ENCODE data around the gene MDN1.
"Not testable (repeated sequence)": the region's sequence is repeated elsewhere in the genome, so short reads cannot be mapped to it uniquely, and the experiment has no call there.

The MDN1 gene

DNA sequence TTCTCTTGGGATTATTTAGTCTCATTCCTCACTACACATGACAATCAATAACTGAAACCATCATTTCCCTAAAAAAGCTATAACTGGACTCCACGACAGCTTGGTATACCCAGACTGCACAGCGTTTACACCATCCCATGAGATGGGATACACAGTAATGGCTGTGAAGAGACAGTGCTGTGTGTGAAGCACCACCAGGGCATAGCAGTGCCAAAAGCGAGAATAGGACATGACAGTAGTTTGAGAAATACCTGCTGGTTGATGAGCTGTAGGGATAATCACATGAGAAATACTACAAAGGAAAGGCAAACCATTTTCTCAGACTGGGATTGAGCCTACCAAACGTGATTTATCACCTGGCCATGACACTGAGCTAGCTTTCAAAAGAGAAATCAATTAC is 158.6 kb downstream of the MDN1 start:
- in situ Hi-C loops (cut with HindIII; ENCODE audit: low sequenced_read_pairs): no loop called here

DNA sequence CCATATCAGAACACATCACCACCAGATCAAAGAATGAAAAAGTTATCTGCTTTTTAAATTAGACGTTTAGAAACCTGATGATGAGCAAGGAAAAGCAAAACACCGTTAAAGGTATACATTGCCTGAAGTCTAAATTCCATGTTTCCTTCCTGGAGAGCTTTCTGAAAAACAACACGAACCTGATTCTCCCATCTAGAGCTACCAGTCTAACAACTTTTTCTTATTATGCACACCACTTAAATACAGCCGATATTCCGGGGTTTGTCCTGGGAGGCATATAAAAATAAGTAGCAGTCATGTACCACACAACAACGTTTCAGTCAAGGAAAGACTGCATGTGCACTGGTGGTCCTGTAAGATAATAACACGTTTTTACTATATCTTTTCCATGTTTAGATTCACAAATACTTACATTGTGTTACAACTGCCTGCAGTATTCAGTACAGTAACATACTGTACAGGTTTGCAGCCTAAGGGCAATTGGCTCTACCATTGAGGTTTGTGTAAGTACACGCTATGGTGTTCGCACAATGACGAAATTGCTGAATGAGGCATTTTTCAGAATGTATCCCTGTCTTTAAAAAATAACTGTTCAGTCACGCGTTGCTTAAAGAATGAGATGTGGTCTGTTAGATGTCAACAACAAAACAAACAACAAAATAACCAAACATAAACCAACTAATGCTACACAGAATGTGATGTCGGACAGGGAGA is 162.0 kb downstream of the MDN1 start:
- in situ Hi-C loops (cut with HindIII; ENCODE audit: low sequenced_read_pairs): no loop called here

DNA sequence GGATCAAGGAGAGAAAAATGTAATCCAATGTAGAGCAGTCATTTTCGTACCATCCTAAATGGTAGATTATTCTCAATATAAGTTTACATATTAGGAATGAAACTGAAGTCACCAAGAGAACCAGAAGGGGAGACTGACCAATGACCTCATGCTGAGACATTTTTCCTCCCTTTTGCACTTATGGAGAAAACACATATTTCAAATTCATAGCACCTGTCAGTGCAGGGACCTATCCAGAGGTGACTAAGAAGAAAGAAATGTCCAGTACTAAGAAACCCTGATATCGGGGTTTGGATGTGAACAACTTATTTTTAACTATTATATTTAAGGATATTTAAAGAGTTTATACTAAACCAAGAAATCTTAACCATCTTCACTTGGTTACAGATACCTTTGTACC is 164.5 kb downstream of the MDN1 start:
- in situ Hi-C loops (cut with HindIII; ENCODE audit: low sequenced_read_pairs): no loop called here

DNA sequence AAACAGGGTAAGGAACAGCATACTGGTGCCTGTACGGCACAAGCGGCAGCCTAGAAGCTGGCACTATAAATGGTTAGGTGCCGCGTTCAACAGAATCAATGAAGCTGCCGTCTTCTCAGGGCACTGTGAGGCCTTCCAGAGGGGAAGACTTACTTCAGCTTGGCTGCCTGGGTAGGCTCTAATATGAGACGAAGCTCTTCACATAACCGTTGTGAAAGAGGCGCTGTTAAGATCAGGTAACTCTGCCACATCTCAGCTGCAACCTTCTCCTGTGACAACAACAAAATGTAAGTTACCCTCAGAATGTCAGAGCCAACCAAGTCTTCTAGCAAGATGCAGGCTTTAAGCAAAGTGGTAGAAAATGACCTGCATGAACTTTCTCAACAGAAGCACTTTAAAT is 169.0 kb downstream of the MDN1 start:
- in situ Hi-C loops (cut with HindIII; ENCODE audit: low sequenced_read_pairs): no loop called here

DNA sequence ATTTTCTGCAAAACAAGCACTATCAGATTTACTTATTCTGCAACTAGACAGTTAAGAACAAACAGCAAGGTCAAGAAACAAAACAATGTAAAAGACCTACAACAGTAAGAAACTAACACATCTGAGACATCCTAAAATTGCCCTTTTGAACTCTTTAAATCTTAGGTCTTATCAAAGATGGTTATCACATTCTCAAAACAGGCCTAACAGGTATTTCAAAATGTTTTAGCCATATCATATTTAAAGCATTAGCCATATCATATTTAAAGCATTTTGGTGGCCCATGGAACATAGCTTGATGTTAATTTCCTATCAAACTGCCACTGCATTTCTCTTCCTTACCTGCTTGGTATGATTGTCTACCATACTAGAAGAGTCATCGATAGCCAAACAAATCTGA is 169.9 kb downstream of the MDN1 start:
- in situ Hi-C loops (cut with HindIII; ENCODE audit: low sequenced_read_pairs): loop anchor here (5.0 to 10.0 kb wide), 3 partner anchors 68 to 215 kb away; partner anchors contain the start of gene ANKRD6

DNA sequence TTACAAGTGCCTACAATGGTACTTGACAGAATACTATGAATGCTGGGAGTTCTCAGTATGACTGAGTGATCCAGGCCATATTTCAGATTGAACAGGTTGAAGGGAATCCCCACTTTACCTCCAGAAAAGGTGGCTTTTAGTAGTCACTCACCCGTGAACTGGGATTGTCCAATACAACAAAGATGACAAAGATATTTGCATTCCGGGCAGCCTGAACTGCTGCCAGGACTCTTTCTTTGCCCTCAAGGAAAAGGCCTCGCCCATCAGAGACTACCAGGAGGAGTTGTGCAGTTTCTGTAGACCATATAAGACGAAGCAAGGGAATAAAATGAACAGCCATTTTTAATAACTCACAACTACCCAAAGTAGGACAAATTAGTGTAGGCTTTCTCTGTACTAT is 174.7 kb downstream of the MDN1 start:
- in situ Hi-C loops (cut with HindIII; ENCODE audit: low sequenced_read_pairs): loop anchor here (5.0 to 10.0 kb wide), 3 partner anchors 72 to 210 kb away; partner anchors contain the start of gene ANKRD6

DNA sequence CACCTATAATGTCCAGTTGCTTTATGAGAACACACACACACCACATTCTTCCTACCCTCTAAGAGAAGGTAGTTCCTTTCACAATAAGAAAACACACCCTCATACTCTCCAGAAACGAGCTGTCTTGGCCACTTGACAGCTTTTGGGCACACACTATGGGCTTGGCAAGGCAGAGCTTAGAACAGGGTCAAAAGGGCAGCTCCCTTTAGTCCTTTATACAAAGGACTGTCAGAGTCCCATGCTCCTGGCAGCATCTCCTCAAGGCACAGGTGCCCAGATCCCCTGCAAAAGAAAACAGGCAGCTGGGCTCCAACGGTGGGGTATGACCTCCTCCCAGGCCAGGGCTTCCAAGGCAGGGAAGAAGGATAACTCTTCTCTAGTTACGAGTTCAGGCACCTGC is 176.2 kb downstream of the MDN1 start:
- in situ Hi-C loops (cut with HindIII; ENCODE audit: low sequenced_read_pairs): loop anchor here (10.0 kb wide), 1 partner anchor 209 kb away; the partner anchor contains the start of gene ANKRD6

DNA sequence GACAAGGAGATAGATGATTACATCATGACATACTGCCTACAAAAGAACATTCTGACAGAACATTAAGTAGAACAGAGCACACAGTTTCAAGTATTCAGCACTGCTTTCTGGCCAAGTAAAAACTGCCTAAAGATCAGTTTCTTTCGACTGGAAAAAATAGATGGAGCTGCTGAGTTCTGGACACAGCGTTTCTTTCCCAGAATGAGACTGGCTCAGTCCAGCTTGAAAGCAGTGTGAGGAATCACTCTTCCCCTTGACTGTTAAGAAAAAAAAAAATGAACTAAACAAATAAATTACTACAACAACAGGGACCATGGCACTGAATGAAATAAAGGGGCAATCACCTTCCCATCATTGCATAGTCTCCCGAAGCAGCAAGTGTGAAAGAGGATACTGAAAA is 176.6 kb downstream of the MDN1 start:
- in situ Hi-C loops (cut with HindIII; ENCODE audit: low sequenced_read_pairs): loop anchor here (10.0 kb wide), 1 partner anchor 208 kb away; the partner anchor contains the start of gene ANKRD6

DNA sequence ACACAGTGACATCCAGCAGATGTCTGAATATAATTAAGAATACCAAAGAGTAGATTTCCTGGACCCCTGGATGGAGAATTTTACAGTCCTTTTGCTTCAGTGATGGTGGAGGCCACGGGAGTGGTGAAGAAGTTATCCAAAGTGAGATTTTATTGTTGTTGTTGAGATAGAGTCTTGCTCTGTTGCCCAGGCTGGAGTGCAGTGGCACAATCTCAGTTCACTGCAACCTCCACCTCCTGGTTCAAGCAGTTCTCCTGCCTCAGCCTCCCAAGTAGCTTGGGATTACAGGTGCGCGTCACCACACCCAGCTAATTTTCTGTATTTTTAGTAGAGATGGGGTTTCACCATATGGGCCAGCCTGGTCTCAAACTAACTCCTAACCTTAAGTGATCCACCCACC is 178.0 kb downstream of the MDN1 start:
- in situ Hi-C loops (cut with HindIII; ENCODE audit: low sequenced_read_pairs): loop anchor here (10.0 kb wide), 1 partner anchor 207 kb away; the partner anchor contains the start of gene ANKRD6

DNA sequence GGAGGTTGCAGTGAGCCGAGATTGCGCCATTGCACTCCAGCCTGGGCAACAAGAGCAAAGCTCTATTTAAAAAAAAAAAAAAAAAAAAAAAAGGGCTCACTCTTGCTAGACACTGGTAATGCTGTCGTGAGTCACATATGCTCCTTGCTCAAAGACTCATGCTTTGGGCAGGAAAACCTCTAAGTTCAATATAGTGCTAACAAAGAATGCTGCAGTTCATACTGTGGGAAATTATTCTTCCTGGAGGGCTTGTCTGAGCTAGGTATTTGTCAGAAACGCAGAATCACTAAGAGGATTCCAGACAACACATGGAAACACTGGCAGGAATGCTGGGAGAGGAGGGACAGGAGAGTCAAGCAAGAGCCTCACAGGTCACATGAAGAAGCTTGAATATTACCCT is 178.8 kb downstream of the MDN1 start:
- in situ Hi-C loops (cut with HindIII; ENCODE audit: low sequenced_read_pairs): loop anchor here (10.0 kb wide), 1 partner anchor 206 kb away; the partner anchor contains the start of gene ANKRD6

DNA sequence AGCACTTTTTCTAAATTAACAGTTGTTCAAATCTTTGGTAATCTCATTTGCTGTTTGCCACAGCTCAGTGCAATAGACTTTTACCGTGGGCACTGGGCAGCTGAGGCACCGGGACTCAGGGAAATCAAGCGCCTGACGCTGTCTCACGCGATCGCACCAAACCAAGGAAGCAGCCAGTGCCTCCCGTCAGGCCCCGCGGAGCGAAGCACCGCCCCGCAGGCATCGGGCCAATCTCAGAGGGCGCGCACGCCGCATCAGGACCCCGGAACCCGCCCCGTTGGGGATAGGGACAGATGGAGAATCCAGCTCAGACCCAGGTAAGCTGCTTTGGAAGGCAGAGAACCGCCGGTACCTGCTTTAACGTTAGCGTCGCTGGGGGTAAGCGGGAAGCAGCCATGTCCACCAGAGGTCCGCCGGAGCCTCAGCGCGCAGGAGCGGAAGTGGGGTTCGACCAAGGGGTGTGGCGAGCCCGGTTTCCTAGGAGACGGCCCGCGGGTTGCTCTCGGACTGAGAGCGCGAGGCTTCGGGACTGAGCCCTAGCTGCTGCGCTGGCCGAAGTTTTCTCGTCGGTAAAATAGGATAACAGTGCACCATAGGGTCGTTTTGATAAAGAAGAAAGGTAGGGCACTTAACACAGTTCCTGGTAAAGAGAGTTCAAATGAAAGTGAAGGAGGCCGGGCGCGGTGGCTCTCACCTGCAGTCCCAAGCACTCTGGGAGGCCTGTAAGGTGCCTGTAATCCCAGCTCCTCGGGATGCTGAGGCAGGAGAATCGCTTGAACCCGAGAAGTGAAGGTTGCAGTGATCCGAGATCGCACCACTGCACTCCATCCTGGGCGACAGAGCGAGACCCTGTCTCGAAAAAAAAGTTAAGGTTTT is 181.0 kb downstream of the MDN1 start, which contains the start of gene LYRM2:
Gene LYRM2 (minus strand): TSS at position 428 of the 876 bp plus-strand sequence. CDS start 31 bp downstream, at position 397.
- in situ Hi-C loops (cut with HindIII; ENCODE audit: low sequenced_read_pairs): no loop called here

DNA sequence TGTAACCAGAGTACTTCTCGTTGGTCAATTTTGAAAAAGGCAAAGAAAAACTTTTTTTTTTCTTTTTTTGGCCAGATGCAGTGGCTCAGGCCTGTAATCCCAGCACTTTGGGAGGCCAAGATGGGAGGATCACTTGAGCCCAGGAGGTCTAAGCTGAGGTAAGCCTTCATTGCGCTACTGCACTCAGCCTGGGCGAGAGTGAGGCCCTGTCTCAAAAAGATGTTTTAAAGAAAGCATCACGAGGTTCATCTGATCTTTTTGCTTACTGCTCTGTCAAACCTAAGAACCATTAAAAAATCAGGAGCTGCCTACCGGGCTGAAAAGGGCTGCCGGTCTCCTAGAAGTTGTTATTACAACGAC is 181.7 kb downstream of the MDN1 start:
- in situ Hi-C loops (cut with HindIII; ENCODE audit: low sequenced_read_pairs): no loop called here

DNA sequence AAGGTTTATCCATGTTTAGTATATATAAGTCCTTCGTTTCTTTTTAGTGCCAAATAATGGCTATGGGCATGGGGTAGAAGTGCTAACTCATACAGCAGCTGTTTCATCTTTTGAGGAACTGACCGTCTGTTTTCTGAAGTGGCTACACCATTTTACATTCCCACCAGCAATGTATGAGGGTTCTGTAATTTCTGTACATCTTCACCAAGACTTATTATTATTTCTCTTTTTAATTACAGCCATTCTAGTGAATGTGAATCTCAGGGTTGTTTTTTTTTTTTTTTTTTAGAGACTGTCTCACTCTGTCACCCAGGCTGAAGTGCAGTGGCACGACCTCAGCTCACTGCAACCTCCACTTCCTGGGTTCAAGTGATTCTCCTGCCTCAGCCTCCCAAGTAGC is 183.2 kb downstream of the MDN1 start:
- in situ Hi-C loops (cut with HindIII; ENCODE audit: low sequenced_read_pairs): not testable (repeated sequence)

DNA sequence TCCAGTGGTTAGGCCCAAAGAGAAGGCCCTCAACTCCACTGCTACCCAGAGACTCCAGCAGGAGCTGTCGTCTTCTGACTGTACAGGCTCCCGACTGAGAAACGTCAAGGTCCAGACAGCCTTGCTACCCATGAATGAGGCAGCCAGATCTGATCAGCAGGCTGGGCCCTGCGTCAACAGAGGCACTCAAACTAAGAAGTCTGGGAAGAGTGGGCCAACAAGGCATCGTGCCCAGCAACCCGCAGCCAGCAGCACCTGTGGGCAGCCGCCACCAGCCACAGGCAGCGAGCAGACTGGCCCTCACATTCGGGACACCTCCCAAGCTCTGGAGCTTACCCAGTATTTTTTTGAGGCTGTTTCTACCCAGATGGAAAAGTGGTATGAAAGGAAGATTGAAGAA is 189.1 kb downstream of the MDN1 start:
- in situ Hi-C loops (cut with HindIII; ENCODE audit: low sequenced_read_pairs): no loop called here

DNA sequence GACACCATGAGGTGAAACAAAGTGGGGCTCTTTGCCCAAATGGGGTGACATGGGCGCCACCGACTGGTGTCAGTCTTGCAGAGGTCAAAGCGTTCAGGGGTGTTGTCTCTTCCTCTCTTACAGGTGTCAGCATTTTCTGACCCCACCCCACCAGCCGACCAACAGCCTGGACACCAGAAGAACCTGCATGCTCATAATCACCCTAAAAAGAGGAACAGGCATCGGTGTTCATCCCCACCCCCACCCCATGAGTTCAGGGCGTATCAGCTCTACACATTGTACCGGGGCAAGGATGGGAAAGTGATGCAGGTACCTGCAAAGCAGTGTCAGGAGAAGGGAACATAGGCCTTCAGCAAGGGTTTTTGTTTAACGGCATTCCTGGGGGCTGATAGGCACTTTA is 195.8 kb downstream of the MDN1 start:
- in situ Hi-C loops (cut with HindIII; ENCODE audit: low sequenced_read_pairs): no loop called here

DNA sequence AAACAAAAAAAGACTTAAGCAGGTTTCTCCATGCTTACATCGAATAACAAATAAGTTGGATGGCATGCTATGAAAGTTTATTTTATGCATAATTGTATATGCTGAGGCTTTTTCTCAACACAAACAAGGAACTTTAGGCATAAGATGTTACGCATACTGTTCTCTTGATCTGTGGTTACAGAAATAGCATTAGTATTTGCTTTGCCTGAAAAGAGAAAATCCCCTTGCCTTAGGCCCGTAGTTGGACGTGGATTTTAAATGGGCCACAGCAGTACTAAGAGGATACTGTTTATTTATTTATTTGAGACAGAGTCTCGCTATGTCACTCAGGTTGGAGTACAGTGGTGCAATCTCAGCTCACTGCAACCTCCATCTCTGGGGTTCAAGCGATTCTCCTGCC is 200.0 kb downstream of the MDN1 start:
- in situ Hi-C loops (cut with HindIII; ENCODE audit: low sequenced_read_pairs): no loop called here

DNA sequence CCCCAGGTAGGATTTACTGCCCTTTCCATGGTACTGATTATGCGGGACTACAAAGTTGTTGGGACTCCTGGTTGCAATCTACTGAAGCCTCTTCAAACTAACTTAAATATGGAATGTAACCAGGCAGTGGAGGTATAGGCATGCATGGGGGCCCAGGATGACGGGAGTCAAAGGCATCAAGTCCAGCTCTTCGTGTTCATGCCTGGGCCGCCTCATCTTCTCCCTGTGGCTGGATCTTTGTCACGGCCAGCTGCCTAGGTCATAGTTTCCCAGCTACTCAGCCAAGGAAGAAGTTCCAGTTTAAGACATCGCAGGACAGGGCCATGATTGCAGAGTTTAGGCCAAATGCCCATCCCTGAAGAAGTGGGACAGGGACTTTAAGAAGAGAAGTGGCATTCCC is 201.6 kb downstream of the MDN1 start:
- in situ Hi-C loops (cut with HindIII; ENCODE audit: low sequenced_read_pairs): no loop called here

DNA sequence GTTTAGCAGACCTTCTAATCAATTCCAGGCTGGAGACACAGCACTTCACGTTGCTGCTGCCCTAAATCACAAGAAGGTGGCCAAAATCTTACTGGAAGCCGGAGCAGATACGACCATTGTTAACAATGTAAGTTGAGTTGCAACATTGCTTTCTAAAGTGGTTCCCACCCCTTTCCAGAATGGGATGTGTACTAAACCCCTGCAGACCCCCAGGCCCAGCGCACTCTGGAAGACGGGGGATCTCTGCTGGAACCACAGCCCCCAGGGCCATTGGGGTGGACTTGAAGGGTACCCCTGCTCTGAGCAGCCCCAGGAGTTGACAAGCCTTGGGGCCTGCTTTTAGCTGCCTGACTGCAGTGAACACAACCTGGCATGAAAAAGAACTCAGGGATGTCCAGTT is 203.1 kb downstream of the MDN1 start:
- in situ Hi-C loops (cut with HindIII; ENCODE audit: low sequenced_read_pairs): no loop called here

DNA sequence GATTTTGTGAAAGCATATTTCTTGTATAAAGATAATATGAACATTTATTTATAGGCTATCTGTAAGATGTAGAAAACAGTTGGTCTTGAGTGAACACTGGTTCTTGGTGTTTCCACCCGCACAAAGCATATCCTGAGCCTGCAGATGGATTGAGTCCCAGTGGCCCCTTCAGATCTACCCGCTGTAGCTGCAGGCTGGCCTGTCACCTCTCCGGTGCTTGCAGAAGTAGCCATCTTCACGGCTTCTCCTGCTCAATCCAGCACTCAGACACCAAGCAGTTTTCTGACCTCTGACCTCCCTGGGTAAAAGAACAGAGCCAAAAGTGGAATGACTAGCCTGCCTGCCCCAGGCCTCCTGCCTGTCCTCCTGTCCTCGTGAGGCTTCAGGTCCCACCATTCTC is 203.7 kb downstream of the MDN1 start:
- in situ Hi-C loops (cut with HindIII; ENCODE audit: low sequenced_read_pairs): no loop called here

DNA sequence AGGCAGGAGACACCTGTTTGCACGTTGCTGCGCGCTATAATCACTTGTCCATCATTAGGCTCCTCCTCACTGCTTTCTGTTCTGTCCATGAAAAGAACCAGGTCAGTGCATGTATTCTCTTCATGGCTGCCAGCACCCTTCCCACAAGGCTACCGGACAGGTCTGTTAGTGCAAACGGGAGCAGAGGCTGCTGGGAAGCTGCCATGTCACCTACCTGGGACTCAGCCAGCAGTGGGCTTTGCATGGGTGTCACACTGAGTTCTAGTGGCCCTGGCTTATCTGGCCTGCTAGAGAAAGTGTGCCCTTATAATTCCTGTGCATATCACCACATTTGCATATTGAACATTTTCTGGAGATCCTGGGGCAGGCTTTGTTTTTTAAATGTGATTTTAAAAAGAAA is 205.8 kb downstream of the MDN1 start:
- in situ Hi-C loops (cut with HindIII; ENCODE audit: low sequenced_read_pairs): no loop called here

DNA sequence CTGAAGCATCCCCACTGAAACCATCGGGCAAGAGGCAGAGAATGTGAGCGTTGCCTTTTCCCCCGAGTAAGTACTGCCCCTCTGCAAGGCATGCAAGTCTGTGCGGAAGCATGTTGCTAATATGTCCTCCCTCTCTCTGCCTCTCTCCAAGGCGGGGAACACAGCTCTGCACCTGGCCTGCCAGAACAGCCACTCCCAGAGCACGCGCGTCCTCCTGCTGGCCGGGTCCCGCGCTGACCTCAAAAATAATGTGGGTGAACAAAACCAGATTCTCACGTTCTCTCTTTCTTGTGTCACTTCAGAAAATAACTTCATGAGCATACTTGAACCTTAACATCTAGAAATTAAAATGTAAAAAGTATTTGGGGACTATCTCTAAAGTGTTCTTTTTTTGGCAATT is 207.5 kb downstream of the MDN1 start:
- in situ Hi-C loops (cut with HindIII; ENCODE audit: low sequenced_read_pairs): no loop called here

DNA sequence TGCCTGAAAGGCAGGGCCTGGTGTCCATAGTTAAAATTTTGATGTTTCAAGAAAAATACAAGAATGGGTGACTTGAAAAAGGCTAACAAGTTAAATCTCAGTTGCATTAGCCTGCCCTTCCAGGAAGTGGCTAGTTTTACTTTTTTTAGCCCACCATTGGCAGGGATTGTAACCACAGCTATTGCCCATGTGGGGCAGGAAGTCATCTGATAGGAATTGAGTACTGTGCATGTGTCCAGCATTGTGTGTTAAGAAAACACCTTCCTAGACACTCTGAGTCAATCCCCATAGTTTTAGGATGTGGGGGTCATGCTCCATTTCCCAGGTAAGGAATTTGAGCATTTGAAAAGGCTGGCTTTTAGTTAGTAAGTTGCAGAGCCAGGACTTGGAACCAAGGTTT is 207.9 kb downstream of the MDN1 start:
- in situ Hi-C loops (cut with HindIII; ENCODE audit: low sequenced_read_pairs): no loop called here

All from endothelial cell of hepatic sinusoid (primary cell).